ENCODE data around the gene DMRTA2.

Gene DMRTA2

GRCh38 chr1:50422946-50423669, at the start of gene DMRTA2:
TSS of gene DMRTA2 (minus strand) at chr1:50423443. CDS start at chr1:50421536, 1,907 bp downstream.
- peak; percentile 83 for DNase-seq (ENCODE audit: low spot score)
- in situ Hi-C loops (cut with MboI; ENCODE audit: low pct_unique_long_range_greater_than_20kb, low sequenced_read_pairs, unreplicated experiment), result no loop called here
- no peak for TF ChIP-seq CTCF (IDR thresholded peaks at IDR 0.05; ENCODE audit: extremely low read depth, insufficient read depth, missing control alignments)

GRCh38 chr1:50471967-50472366, 48.7 kb upstream of the DMRTA2 start:
- no peak for DNase-seq (ENCODE audit: low spot score)
- in situ Hi-C loops (cut with MboI; ENCODE audit: low pct_unique_long_range_greater_than_20kb, low sequenced_read_pairs, unreplicated experiment), result no loop called here
- no peak for TF ChIP-seq CTCF (IDR thresholded peaks at IDR 0.05; ENCODE audit: extremely low read depth, insufficient read depth, missing control alignments)

- in situ Hi-C loops (cut with MboI; ENCODE audit: low pct_unique_long_range_greater_than_20kb, low sequenced_read_pairs, unreplicated experiment), result no loop called here
- no peak for TF ChIP-seq CTCF (IDR thresholded peaks at IDR 0.05; ENCODE audit: extremely low read depth, insufficient read depth, missing control alignments)
These were observed 39.7 kb upstream of the DMRTA2 start for GRCh38 chr1:50462964-50463363.

DNA sequence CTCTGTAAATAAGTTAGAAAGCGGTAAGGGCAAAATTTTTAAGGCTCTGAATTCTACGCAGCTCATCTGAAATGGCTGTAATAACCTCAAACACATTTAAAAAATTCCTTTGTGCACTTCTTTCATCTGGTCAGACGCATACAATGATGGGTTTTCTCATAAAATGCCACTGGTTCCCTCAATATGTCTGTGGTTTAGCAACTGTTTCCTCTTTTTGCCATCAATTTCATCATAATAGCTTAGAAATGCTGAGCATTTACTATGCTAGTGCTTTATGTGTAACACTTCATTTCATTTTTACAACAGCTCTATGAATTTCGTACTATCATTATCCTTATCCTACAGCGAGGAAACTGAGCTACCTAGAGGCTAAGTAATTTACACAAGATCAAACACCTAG, 35.3 kb upstream of the DMRTA2 start:
- in situ Hi-C loops (cut with MboI; ENCODE audit: low pct_unique_long_range_greater_than_20kb, low sequenced_read_pairs, unreplicated experiment), result no loop called here
- no peak for DNase-seq (ENCODE audit: low spot score)
- TF ChIP-seq CTCF (IDR thresholded peaks at IDR 0.05; ENCODE audit: extremely low read depth, insufficient read depth, missing control alignments), result no peak

More at GRCh38 chr1:50462964-50463363, 39.7 kb upstream of the DMRTA2 start:
- DNase-seq (ENCODE audit: low spot score), result no peak

DNA sequence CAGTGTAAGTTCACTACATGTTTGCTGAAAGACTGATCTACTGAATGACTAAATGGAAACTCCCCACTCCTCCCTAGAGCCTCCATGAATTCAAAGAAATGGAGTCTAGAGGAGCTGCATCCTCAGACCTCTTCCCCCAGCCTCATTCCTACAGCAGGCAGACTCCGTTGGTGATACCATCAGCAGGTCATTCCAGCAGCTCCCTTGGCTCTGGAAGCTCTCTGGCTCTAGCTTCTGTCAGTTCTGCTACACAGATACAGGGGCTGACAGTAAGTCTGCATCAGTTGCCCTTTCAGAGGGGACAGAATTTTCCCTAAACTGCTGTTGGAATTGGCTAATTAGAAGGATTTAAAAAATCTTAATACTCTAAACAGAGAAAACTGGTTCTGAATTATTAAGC, 31.7 kb upstream of the DMRTA2 start:
- in situ Hi-C loops (cut with MboI; ENCODE audit: low pct_unique_long_range_greater_than_20kb, low sequenced_read_pairs, unreplicated experiment), result no loop called here
- TF ChIP-seq CTCF (IDR thresholded peaks at IDR 0.05; ENCODE audit: extremely low read depth, insufficient read depth, missing control alignments), result no peak
- DNase-seq (ENCODE audit: low spot score), result no peak

DNA sequence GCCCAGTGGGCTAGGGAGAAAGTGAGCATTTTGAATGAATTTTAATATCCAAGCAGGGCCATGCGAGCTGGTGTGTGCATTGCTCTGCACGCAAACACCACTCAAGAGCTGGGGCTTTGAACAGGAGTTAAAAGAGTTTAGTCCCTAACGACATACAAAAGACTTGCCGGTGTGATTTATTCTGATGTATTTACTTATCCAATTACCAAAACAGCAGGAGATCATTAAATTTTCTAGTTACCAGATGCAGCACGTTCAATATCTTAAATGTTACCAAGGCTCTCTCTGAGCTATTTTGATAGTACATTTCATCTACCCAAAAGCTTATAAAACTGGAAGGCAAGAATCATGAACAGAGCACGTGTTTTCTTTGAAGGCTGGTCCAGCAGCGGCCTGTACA, 30.0 kb upstream of the DMRTA2 start:
- no peak for DNase-seq (ENCODE audit: low spot score)
- TF ChIP-seq CTCF (IDR thresholded peaks at IDR 0.05; ENCODE audit: extremely low read depth, insufficient read depth, missing control alignments), result no peak
- in situ Hi-C loops (cut with MboI; ENCODE audit: low pct_unique_long_range_greater_than_20kb, low sequenced_read_pairs, unreplicated experiment), result no loop called here

Measured in GM13977 (cell line).